HG03159 (cell line): ENCODE measurements around the gene KRT23.

Experiments
- ATAC-seq: cut with Tn5 transposase; IDR thresholded peaks from one replicate; pipeline ENCODE4 v1.9.1; 2021; ENCODE audit warnings: mild to moderate bottlenecking, moderate library complexity; ENCODE audit not compliant: unreplicated experiment

The KRT23 gene

DNA sequence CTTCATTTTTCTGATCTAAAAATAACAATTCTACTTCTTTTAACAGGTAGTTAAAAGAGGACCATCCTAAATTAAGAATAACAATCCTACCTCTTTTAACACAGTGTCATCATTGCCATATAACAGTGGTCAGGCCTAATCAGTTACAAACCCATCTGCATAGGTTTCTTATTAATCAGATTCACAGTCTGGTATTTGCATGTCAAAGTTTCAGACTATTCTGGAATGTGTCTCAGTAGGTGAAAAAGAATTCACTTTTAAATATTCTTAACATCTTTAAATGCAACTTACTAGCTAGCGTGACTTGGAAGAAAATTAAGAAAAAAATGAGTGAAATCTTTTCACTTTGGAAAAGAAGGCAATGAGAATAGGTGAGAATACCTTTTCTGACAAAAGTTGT, 63.6 kb downstream of the KRT23 start:
- no peak for ATAC-seq

GRCh38 chr17:40873255-40873654, 64.2 kb downstream of the KRT23 start:
- no peak for ATAC-seq
